OCI-M2 (cell line): ENCODE data around the gene UNC119.
"Not testable (repeated sequence)": the region's sequence is repeated elsewhere in the genome, so short reads cannot be mapped to it uniquely, and the experiment has no call there.

Source experiments
- DNase-seq: peaks from one replicate; lab custom pipeline; 2025; ENCODE audit not compliant: unreplicated experiment; lab: John Stamatoyannopoulos, UW

Gene UNC119

DNA sequence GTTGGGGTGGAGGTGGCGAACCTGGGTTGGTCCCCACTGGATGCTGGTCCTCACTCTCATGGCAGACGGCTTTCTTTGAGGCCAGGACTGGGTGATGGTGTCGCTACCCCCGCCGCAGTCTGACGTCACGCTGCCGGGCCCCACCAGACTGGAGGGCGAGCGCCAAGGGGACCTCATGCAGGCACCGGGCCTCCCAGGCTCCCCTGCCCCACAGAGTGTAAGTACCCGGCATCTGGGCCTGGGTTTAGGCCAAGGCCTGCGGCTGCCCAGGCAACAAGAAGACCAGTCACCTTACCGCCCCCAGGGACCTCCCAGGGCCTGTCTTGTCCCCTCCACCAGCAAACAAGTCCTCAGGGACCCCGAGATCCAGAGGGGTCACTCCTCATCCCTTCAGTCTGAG lies 28.5 kb downstream of the UNC119 start:
- no peak for DNase-seq

DNA sequence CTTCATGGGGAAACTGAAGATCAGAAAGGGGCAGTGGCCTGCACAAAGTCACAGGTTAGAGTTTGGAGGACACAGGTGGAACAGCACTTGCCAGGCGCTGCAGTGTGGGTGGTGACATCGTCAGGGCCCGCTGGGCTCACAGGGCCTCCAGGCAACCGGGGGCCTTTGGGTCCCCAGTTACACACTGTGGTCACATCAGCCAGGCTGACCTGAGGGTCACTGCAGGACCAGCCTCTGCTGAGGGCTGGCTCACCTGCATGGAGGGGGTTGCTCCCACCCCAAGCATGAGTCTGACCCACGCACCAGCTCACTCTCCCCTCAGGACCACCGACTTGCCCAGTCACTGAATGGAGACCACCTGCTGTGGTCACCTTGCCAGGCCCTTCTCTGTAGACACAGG lies 29.2 kb downstream of the UNC119 start:
- no peak for DNase-seq

GRCh38 chr17:28522281-28522680 lies 30.1 kb downstream of the UNC119 start:
- not testable (repeated sequence) for DNase-seq

GRCh38 chr17:28521311-28522085 lies 30.9 kb downstream of the UNC119 start:
- DNase-seq, result no peak

DNA sequence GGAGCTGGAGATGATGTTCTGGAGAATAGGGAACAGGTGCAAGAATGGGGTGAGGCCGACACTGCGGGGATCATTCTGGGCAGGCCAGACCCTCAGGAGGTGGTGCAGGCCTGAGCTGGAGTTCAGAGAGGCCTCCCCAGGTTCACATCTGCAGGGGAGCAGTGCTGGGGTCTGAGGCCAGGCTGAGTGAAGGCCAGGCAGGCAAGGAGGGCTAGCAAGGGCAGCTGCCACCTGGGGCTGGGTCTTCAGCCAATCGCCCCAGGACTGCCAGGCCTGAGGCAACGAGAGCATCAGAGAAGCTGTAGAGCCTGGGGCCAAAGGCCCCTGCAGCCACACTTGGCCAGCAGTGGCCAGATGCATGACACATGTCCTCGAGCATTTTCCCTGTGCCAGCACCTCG lies 31.7 kb downstream of the UNC119 start:
- no peak for DNase-seq

DNA sequence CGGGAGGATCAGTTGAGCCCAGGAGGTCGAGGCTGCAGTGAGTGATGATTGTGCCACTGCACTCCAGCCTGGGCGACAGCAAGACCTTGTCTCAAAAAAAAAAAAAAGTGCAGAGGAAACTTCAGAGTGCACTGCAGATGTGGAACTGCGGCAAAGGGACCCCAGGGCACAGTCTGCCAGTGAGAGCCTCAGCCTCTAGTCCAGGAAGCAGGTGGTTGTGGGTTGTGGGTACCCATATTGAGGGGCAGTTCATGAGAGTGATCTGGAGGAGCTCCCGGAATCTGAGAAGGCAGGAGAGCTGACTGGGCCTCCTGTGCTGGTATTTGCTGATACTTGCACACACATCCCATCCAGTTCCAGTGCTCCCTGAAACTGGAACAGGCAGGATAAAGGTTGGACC lies 33.2 kb downstream of the UNC119 start:
- DNase-seq, result no peak

DNA sequence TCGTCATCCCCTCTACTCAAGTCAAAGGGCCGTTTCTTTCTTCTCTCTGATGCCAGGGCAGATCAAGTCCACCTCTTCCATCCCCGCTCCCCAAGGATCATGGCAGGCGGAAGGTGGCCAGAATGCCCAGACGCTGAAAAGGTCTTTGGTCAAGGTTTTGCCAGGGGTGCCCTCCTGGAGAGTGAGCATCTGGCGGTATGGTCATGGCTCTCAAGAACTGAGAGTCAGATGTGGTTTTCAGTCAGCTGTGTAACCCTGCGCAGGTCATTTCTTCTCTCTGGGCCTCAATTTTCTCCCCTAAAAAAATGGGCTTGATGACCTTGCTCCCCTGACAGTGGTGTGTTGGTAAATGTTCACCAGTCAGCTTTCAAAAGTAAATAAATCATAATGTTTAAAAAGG lies 33.8 kb downstream of the UNC119 start:
- no peak for DNase-seq

DNA sequence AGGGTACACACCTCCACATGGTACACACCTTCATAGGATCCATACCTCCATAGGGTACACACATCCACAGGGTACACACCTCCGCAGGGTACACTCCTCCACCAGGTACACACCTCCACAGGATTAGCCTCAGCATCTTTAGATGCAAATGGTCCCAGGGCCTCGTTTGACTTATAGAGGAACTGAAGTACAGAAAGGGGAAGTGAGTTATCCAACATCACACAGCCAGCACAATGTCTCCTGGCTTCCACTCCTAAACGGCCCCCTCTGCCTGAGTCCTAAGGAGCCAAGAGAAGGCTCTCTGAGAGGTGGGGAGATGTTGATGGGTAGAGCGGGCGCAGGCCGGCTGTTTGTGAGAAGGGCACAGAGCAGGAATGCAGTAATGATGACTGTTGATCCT lies 34.3 kb downstream of the UNC119 start:
- DNase-seq, result no peak

DNA sequence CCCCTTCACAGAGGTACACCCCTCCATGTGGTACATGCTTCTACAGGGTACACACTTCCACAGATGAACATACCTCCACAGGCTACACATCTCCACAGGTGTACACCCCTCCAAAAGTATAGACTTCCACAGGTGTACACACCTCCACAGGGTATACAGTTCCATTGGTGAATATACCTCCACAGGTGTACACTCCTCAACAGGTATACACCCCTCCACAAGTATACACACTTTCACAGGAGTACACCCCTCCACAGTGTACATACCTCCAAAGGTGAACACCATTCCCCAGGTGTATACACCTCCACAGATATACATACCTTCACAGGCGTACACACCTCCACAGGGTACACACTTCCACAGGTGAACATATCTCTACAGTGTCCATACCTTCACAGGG lies 36.9 kb downstream of the UNC119 start:
- no peak for DNase-seq

DNA sequence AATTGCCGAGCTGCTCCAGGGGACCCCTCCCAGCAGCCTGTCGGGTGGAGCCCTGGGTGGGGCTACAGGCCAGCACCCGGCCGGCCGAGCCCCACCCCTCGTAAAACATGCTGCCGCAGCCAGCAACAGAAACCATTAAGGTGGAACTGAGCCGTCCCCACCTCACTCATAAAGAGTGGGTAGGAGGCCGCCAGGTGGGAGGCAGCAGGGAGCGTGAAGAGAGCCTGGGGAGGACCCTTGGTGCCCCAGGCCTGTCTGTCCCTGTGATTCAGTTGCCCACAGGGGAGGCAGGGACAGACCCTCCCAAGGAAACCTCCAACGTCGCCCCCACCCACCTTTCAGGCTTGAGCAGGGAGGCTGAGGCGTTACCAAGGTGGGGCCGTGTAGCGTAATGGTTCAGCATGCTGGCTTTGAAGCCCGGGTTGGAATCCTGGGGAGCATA lies 37.8 kb downstream of the UNC119 start:
- DNase-seq, result no peak

DNA sequence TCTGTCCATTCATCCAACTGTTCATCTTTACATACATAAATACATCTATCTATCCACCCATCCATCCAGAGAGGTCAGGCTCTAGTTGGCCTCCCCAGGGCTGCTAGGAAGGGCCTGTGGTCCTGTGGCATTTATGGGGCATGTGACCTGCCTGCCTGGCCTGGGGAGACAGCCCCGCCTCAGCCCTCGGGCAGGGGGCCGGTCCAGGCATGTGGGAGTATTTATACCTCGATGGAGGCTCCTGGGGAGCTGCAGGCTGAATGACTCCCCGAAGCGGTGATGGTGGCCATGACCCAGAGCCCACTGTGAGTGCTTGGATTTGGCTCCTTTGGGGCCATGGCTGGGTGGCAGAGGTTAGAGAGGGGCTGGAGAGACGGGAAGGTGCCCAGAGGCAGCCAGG lies 38.9 kb downstream of the UNC119 start:
- DNase-seq, result no peak

DNA sequence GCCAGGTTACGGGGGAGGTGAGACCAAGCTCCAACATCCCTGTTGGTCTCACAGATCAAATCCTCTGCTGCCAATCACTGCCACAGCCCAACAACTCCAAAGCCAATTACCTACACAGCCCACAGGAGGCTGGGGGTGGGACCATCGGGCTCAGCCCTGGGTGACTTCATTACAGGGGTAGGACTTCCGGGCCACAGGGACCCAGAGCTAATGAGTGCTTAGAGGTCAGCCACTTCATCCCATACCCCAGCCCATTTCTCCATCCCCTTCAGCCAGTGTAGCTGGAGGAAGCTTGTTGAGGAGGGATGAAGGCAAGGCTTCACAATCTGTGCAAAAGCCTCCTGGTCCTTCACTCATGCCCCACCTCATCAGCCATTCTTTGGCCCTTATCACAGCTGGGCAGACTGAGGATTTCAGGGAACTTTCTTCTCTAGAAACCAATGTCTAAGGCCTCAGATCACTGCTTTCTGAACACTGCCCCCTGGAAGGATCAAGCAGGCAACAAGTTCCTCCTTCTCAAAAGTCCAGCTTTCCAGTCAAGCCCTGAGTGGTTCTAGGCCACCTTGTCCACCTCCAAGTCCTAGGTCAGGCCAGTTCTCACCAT lies 40.5 kb downstream of the UNC119 start:
- no peak for DNase-seq

GRCh38 chr17:28509789-28510188 lies 42.6 kb downstream of the UNC119 start:
- no peak for DNase-seq

- no peak for DNase-seq
Observed at GRCh38 chr17:28508211-28508724, 44.2 kb downstream of the UNC119 start.

DNA sequence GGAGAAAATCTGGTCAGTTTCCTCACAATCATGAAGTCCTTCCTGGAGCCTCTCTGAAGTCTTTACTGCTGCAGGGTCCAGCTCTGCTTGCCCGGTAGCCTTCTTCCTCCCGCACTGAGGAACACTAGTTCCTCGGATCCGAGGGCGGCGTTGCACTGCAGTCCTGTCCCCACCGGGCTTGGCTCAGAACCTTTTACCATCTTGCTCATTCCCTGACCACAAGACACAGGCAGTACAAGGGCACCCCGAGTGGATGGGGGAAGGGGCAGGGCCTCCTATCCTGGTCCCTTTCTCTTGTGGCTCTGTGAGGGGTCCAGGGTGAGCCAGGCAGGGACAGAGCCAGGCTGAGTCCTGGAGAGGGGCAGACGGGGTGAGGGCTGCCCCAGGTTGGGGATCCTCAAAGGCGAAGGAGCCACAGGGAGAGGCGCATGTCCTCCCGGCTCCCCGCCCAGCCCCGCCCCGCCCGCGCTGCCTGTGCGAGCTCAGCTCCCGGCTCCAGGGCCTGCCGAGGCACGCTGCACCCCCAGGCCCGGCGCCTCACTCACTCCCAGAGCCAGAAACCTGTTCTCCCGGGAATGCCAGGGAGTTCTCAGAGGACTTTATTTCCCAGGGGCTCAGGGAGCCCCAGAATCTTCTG lies 44.7 kb downstream of the UNC119 start:
- DNase-seq, result no peak

DNA sequence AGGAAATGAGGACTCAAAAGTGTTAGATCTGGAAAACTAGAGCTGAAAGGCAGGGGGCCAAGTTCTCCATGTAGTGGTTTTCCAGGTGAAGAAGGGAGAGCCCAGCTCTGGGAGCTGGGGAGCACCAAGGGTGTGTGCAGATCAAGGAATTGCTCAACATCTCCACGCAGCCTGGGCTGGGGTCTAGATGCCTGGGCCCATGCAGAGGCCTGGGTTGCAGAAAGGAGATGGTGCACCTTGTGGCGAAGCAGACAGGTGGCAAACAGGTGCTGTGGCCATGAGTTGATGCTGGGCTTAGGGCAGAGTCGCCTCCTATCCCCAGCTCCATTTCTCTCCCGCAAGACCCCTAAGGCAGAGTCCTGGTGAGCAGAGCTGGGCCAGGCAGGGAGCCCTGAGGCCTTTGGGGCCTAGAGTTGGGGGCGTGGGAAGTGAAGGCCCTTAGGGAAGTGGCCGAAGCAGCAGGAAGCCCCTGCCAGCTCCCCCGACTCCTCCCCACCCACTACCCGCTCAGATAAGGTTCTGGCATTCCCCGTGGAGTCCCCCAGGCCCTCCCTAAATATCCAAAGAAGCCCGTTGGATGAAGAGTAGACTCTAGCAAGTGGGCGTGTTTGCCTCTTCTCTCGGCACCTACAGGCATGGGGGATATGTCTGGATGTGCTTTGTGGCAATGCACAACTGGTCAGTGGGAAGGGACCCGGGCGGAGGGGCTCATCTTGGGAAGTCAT lies 45.5 kb downstream of the UNC119 start:
- DNase-seq, result no peak

DNA sequence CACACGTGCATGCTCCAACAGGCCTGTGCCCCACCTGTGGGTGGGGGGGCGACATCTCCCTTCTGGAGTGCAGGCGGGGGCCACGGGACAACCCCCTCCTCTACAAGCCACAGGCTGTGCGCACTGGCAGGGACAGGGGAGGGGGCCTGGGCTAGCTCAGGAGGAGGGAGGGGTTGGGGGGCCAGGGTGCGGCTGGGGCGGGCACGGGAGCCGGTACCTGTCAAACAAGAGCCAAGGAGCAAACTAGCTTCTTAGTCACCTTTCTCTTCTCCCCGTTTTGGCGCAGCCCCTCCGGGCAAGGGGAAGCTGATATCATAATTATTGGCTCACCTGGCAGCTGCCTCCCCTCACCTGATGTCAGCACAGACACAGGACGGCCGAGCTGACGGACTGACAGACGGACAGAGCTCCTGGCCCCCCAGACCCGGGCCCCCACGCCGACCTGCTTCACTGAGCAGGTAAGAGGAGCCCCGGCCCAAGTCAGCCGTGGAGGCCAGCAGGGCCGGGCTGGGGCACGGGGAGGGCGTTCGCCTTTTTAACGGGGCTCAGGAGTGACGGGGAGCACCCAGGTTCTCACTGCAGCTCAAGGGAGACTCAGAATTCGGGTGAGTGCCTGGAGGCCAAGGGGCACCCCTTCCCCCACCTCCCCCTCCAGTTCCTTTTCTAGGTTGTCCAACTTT lies 46.3 kb downstream of the UNC119 start, which contains the start of gene FOXN1:
FOXN1 (plus strand) TSS at position 363 of the 680 bp plus-strand sequence. CDS start 17,622 bp downstream, outside the sequence.
- DNase-seq, result no peak

DNA sequence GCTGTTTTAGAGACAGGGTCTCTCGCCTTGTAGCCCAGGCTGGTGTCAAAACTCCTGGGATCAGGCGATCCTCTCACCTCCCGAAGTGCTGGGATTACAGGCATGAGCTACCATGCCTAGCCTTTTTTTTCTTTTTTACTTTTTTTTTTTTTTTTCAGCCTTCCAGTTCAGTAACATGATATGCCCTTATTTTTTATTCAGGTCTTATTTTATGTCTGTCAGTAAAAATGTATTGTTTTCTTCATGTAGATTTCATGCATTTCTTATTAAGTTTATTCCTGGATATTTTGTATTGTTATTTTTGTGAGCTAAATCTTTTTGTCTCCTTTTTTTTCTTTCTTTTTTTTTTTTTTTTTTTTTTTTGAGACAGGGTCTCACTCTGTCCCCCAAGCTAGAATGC lies 49.0 kb downstream of the UNC119 start:
- DNase-seq, result no peak

DNA sequence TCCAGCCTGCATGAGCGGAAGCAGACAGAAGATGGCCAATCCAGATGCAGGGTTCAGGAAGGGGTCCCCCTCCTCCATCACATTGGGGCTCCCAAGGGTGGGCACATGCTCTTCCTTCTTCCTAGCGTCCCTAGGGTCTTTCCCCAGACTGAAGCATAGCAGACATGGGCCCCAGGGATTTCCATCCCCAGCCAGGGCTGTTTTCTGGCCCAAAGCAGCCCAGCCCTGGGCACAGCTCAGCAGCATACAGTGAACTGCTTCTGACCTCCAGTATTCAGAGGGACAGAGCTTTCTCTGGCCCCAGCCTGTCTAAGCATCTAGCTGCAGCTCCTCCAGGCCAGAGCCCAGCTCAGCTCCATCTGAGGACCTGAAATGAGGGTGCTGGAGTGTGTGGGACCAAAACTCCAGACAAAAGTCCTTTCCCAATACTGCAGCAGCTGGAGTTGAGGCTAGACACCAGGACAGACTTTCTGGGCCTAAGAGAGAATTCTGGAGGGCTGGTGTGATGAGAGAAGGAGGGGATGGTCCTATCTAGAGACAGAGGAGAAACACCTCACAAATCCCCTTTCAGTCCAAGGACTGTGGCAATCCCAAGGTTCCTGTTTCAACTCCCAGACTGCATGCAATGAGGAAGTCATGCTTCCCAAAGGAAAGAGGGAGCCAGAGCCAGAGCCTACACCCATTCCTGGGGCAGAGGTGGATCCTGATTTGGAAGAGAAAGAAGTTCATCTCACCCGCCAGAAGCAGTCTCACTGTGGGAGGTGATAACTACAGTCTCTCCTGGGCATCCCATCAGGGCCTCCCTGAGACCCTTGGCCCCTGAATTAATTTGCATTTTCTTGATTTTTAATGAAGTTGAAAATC lies 50.8 kb downstream of the UNC119 start:
- no peak for DNase-seq
